Measurements from ENCODE around the gene SP1.

Gene SP1

DNA sequence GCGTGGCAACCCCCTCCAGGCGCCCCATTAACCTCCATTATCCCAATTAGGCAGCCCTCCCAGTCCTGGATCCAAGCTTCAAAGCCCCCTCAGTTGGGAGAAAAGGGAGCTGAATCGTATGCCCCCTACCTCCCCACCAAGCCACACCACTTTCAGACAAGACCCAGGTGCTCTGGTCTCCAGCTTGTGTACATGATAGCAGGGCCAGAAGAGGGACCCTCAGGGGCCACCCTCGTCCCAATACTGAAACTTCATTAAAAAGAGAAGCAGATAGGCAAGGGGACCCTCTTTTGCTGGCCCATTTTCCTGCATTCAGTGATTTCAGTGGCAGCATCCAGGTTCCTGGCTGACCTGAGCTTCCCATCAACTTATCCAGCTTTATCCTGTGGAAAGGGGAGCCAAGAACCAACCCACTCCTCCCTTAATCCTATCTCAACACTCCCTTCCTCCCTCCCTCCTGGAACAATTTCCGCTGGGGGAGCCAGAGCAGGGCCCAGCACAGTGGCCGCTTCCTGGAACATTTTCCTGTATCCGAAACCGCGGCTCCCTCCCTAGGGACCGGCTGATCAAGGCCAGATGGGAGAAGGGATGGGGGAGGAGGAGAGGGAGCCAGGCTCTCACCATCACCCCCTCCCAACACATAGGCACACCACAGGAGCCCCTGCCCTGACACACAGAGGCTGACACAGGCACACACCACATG, 34.3 kb upstream of the SP1 start:
- Histone ChIP-seq H3K4me2 (ENCODE audit: insufficient read depth, low read length) (peak overlapping the region; percentile 99), H3K27ac (ENCODE audit: low read length) (no peak overlapping the region), H3K9me3 (ENCODE audit: insufficient read depth, low read length, severe bottlenecking) (no peaks in the 10 kb centered on the region), H4K20me1 (ENCODE audit: insufficient read depth, low read length) (no peaks in the 10 kb centered on the region), H3K4me1 (ENCODE audit: insufficient read depth, low read length) (peaks cover 18% of the 10 kb centered on the region), H3K9ac (ENCODE audit: low read depth, low read length) (peak overlapping the region; percentile 58; the same call in 1 of the 2 replicates), H3K4me3 (ENCODE audit: low read depth in 1 of 2, low read length in 2 of 2) (peak overlapping the region in 1 of 2 experiments; percentile 66; a peak in 2 of 4 replicates), H3K27me3 (ENCODE audit: insufficient read depth, low read length, poor library complexity) (peaks cover 25% of the 10 kb centered on the region), H2AFZ (ENCODE audit: low read depth, low read length) (no peak overlapping the region), H3K79me2 (ENCODE audit: insufficient read depth, low read length) (no peaks in the 10 kb centered on the region), H3K36me3 (ENCODE audit: insufficient read depth, low read length) (no peaks in the 10 kb centered on the region)
- TF ChIP-seq EZH2 (IDR thresholded peaks at IDR 0.05; ENCODE audit: borderline replicate concordance, low read depth, low read length, severe bottlenecking) = no peak
- TF ChIP-seq, protein P1, sequence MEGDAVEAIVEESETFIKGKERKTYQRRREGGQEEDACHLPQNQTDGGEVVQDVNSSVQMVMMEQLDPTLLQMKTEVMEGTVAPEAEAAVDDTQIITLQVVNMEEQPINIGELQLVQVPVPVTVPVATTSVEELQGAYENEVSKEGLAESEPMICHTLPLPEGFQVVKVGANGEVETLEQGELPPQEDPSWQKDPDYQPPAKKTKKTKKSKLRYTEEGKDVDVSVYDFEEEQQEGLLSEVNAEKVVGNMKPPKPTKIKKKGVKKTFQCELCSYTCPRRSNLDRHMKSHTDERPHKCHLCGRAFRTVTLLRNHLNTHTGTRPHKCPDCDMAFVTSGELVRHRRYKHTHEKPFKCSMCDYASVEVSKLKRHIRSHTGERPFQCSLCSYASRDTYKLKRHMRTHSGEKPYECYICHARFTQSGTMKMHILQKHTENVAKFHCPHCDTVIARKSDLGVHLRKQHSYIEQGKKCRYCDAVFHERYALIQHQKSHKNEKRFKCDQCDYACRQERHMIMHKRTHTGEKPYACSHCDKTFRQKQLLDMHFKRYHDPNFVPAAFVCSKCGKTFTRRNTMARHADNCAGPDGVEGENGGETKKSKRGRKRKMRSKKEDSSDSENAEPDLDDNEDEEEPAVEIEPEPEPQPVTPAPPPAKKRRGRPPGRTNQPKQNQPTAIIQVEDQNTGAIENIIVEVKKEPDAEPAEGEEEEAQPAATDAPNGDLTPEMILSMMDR (IDR thresholded peaks at IDR 0.05; ENCODE audit: borderline replicate concordance, extremely low read depth, low read length, poor library complexity, severe bottlenecking) = no peak
- no peak; the same call in 2 of the 3 replicates for ATAC-seq (ENCODE audit: insufficient read depth, low read depth)
- no peak for DNase-seq

DNA sequence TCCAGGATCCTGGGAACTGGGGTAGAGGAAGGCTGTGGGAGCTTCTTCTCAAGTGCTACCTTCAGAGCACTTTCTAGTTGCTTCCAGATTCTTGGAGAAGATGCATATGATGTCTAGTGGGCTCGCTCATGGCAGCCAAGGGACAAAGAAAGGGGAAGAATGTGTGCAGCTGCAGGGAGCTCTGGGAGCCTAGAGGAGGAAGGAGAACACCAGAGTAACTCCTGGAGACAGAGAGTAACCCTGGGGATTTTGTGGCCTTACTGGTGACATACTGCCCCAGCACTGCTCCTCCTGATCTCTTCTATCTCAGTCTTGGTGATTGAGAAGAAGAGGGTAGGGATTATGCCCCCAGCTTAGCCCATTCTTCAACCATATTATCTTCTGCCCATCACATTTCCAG, 33.5 kb upstream of the SP1 start:
- no peak for TF ChIP-seq EZH2 (IDR thresholded peaks at IDR 0.05; ENCODE audit: borderline replicate concordance, low read depth, low read length, severe bottlenecking)
- Histone ChIP-seq H2AFZ (ENCODE audit: low read depth, low read length) (no peak overlapping the region), H3K4me3 (ENCODE audit: low read depth in 1 of 2, low read length in 2 of 2) (no peak overlapping the region), H3K27ac (ENCODE audit: low read length) (no peak overlapping the region), H3K9ac (ENCODE audit: low read depth, low read length) (no peak overlapping the region; the same call in 1 of the 2 replicates), H3K27me3 (ENCODE audit: insufficient read depth, low read length, poor library complexity) (peaks cover 24% of the 10 kb centered on the region), H3K4me1 (ENCODE audit: insufficient read depth, low read length) (peaks cover 18% of the 10 kb centered on the region), H3K4me2 (ENCODE audit: insufficient read depth, low read length) (no peak overlapping the region), H4K20me1 (ENCODE audit: insufficient read depth, low read length) (no peaks in the 10 kb centered on the region), H3K79me2 (ENCODE audit: insufficient read depth, low read length) (no peaks in the 10 kb centered on the region), H3K9me3 (ENCODE audit: insufficient read depth, low read length, severe bottlenecking) (no peaks in the 10 kb centered on the region), H3K36me3 (ENCODE audit: insufficient read depth, low read length) (no peaks in the 10 kb centered on the region)
- ATAC-seq (ENCODE audit: insufficient read depth, low read depth) (no peak), DNase-seq (no peak)

DNA sequence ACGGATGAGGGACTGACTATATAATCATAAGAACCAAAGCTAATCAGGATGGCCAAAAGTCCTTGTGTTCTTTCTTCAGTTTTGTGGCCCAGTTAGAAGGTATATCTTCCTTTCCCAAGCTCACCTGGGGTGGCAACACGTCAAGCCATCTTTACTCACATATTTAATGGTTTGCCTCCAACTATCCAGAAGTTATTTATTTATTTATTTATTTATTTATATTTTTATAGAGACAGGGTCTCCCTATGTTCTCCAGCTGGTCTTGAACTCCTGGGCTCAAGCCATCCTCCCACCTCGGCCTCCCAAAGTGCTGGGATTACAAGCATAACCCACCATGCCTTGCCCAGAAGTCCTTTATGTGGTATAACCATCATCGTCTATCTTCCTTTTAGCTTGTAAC, 32.1 kb upstream of the SP1 start:
- ATAC-seq (ENCODE audit: insufficient read depth, low read depth) (no peak), DNase-seq (no peak)
- H3K27ac ChIP-seq (ENCODE audit: low read length) = no peak overlapping the region
- no peaks in the 10 kb centered on the region for H3K9me3 ChIP-seq (ENCODE audit: insufficient read depth, low read length, severe bottlenecking)
- no peaks in the 10 kb centered on the region for H3K36me3 ChIP-seq (ENCODE audit: insufficient read depth, low read length)
- H3K4me2 ChIP-seq (ENCODE audit: insufficient read depth, low read length) = no peak overlapping the region
- no peaks in the 10 kb centered on the region for H4K20me1 ChIP-seq (ENCODE audit: insufficient read depth, low read length)
- H2AFZ ChIP-seq (ENCODE audit: low read depth, low read length) = no peak overlapping the region
- H3K79me2 ChIP-seq (ENCODE audit: insufficient read depth, low read length) = no peaks in the 10 kb centered on the region
- H3K4me1 ChIP-seq (ENCODE audit: insufficient read depth, low read length) = peaks cover 20% of the 10 kb centered on the region
- peaks cover 24% of the 10 kb centered on the region for H3K27me3 ChIP-seq (ENCODE audit: insufficient read depth, low read length, poor library complexity)
- TF ChIP-seq EZH2 (IDR thresholded peaks at IDR 0.05; ENCODE audit: borderline replicate concordance, low read depth, low read length, severe bottlenecking) = no peak
- TF ChIP-seq, protein P1 (IDR thresholded peaks at IDR 0.05; ENCODE audit: borderline replicate concordance, extremely low read depth, low read length, poor library complexity, severe bottlenecking) = no peak
- H3K4me3 ChIP-seq (ENCODE audit: low read depth in 1 of 2, low read length in 2 of 2) = no peak overlapping the region
- no peak overlapping the region for H3K9ac ChIP-seq (ENCODE audit: low read depth, low read length)

All from DND-41 (cell line).